AG10803 (cell line): Measurements from ENCODE around the gene FHIT.

ENCODE experiments used
- DNase-seq: peaks from one replicate; pipeline ENCODE4 v3.0.0; 2010; ENCODE audit warnings: low read depth
- H3K4me3 ChIP-seq: 2 replicates; pipeline ENCODE4 v1.5.1; 2011; ENCODE audit warnings: mild to moderate bottlenecking, low read length, control low read depth
- TF ChIP-seq, protein P1 (sequence below): conservative IDR thresholded peaks from 2 replicates; pipeline ENCODE4 v1.5.1; 2011; ENCODE audit warnings: mild to moderate bottlenecking, low read length, control low read depth, inconsistent platforms

The FHIT gene

DNA sequence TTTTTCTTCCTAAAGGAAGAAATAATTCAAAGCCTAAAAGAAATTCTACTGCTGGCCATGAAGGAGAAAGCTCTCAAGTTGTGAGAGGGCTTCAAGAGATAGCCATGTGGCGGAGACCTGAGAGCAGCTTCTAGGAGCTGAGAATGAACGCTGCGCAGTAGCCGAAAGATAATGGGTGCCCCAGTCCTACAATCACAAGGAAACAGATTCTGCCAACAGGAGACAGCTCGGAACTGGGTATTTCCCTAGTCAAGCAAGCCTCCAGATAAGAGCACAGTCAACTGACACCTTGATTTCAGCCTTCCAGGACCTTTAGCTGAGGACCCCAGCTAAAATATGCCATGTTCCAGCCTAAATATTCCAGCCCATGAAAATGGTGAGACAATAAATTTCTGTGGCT is 824.1 kb downstream of the FHIT start:
- no peak overlapping the region for H3K4me3 ChIP-seq
- no peak for DNase-seq
- TF ChIP-seq, protein P1, sequence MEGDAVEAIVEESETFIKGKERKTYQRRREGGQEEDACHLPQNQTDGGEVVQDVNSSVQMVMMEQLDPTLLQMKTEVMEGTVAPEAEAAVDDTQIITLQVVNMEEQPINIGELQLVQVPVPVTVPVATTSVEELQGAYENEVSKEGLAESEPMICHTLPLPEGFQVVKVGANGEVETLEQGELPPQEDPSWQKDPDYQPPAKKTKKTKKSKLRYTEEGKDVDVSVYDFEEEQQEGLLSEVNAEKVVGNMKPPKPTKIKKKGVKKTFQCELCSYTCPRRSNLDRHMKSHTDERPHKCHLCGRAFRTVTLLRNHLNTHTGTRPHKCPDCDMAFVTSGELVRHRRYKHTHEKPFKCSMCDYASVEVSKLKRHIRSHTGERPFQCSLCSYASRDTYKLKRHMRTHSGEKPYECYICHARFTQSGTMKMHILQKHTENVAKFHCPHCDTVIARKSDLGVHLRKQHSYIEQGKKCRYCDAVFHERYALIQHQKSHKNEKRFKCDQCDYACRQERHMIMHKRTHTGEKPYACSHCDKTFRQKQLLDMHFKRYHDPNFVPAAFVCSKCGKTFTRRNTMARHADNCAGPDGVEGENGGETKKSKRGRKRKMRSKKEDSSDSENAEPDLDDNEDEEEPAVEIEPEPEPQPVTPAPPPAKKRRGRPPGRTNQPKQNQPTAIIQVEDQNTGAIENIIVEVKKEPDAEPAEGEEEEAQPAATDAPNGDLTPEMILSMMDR, result no peak

DNA sequence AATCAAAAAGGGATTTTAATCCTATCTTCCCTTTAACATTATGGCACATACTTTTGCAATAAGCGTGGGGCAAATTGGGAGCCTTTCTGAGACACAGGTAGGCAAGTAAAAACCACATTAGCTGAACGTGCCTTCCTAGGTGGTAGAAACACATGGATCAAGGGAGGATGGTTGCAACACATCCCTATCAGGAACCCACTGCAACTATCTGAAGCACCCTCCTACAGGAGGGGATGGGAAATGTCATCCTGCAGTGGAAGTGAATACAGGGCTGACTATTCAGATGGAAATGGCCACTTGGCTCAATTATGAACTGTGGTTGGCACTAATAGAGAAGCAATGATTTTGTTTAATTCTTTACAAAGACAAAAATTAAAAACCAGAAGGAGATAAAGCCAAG is 826.3 kb downstream of the FHIT start:
- no peak for DNase-seq
- H3K4me3 ChIP-seq, result no peak overlapping the region
- TF ChIP-seq, protein P1, result no peak

DNA sequence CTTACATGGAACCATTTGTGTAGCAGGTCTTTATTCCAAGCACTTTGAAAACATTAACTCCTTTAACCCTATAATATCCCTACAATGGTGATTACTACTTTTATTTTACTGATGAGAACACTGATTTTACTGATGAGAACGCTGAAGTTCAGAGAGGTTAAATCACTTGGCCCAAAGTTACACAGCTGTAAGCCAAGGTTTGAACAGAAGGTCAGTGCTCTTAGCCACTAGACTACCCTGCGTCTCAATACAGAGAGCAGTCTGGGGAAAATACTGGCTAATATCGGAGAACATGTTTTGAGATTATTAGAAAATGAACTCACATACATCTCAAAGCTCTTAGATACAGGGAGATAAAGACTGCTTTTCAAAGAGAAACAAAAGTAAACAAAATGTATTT is 827.2 kb downstream of the FHIT start:
- TF ChIP-seq, protein P1, result no peak
- DNase-seq, result no peak
- H3K4me3 ChIP-seq, result no peak overlapping the region

DNA sequence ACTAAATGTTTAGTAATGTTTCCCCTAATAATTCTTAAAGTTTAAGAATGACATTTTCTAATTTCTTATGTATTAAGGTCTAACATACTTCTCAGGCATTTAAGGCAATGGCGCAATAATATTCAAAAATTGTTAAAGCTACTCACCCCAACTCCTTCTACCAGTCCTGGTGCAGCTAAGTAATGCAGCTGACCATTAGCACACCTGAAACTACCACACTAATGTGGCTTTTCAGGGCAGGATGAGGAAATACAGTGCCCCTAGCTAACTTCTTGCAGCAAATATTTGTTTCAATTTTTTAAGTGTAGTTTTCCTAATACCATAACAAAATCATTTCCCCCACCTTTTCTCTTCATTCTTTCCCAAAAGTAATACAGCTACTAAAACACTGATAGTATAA is 827.7 kb downstream of the FHIT start:
- TF ChIP-seq, protein P1, result no peak
- H3K4me3 ChIP-seq, result no peak overlapping the region
- no peak for DNase-seq

DNA sequence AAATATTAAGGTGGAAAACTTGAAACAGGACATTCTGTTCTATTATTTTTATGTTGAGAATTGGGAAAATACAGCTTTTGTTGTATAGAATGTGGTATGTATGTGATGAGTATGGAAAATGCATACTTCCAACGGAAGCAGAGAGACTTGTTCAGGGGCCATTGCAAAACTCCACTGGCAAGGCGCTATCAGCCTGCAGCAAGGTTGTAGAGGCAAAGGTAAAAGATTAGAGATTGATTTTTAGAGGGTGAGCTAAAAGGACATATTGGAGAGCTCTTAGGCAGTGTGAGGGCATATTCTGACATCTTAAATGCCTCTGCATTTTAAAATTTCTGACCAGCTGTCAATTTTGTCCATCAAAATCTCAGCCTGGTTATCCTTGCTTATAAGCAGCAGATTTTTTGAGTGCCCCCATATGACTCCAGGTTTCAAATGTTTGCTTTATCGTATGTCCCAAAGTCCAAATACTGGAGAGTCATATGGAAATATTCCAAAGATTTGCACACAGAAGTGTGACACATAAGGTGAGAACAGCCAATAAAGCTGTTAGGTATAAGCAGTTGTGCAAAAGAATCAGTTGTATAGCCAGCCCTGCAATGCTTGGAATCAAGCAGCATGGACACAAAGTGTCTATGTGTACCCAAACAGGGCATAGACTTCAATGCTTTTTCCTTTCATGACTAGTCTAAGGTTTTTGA is 829.4 kb downstream of the FHIT start:
- H3K4me3 ChIP-seq, result no peak overlapping the region
- TF ChIP-seq, protein P1, result no peak
- DNase-seq, result no peak

DNA sequence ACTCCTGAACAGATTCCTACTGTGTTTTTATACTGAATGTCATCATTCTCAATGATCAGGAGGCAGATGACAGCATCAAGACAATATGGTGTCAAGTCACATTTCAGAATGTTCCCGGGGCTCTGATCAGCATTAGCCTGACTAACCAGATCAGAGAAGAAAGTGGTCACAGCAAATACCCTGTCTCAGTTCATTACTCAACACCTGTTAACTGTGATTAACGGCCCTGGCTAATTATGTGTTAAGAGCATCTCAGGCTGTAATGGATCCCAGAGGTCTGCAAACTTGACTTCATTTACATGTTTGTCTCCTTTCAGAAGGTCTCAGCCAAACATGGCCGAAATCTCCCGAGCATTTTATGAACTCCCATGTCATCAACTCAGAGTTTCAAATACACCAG is 833.7 kb downstream of the FHIT start:
- TF ChIP-seq, protein P1, result no peak
- no peak overlapping the region for H3K4me3 ChIP-seq
- DNase-seq, result no peak

DNA sequence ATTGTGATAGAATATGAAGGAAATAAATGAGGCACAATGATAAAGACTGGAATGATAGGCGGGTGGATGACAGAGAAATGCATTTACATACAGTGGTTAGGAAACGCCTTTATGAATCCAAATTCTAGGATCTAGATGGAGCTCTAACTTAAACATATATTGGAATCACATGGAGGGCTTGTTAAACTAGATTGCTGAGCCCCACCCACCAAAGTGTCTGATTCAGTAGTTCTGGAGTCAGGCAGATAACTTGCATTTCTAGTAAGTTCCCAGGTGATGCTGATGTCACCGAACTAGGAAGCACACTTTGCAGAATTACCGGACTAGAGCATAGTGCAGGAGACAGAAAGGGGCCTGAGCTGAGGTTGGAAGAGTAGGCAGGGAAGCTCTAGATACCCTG is 837.2 kb downstream of the FHIT start:
- H3K4me3 ChIP-seq, result no peak overlapping the region
- DNase-seq, result no peak
- TF ChIP-seq, protein P1, result no peak
